ENCODE measurements around the gene LIMCH1.
"Not testable (repeated sequence)": the region's sequence is repeated elsewhere in the genome, so short reads cannot be mapped to it uniquely, and the experiment has no call there.

LIMCH1 gene

GRCh38 chr4:41686893-41687292, 148.9 kb downstream of the LIMCH1 start:
- DNase-seq (ENCODE audit: low spot score): no peak

- DNase-seq (ENCODE audit: low spot score): no peak
Measured at GRCh38 chr4:41687971-41688370, 150.0 kb downstream of the LIMCH1 start.

DNA sequence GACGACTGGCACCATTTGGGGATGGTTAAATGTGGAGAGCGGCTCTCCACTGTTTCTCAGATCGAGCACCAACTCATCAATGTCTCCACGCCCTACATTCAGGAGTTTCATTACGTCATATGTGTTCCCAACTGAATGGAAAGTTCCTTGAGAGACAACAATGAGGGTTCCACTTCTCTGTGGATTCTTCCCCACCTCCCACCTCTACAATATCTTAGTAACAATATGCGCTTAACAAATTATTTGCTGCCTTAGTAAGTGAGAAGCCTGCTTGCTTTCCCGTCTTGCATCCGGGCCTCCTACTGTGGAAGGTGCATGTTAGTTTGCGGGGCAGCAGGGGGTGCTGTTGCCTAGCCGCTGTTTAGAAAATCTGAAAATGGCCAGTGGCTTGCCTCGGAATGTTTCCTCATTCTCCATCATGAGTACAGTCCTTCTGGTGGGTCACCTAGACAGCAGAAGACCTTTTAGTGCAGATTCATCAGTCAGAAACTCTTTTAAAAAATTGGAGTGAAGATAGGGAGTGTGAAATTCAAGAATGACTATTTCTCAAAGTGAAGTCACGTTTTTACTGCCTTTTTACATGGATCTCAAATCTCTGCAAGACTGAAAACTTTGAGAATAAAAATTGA, 154.9 kb downstream of the LIMCH1 start:
- peak; percentile 66 for DNase-seq (ENCODE audit: low spot score)

DNA sequence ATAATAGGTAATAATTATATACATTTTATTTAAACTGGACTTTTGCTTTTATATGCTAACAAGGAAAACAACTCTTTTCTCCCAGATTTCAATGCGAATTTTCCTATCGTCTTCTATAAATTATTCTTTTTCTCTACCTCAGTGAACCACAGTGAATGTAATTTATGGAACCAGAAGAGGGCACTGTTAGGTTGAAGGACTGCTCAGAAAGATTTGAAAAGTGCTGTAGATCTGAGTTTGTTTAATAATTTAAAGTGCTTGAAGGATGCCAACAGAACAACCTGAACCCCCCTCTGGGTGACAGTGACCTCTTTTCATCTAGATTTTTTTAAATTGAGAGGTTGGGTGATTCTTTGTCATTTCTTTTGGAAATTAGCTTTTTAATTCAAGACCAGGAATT, 155.7 kb downstream of the LIMCH1 start:
- DNase-seq (ENCODE audit: low spot score): peak; percentile 71

GRCh38 chr4:41696131-41696530, 158.2 kb downstream of the LIMCH1 start:
- DNase-seq (ENCODE audit: low spot score): no peak

- no peak for DNase-seq (ENCODE audit: low spot score)
Measured at GRCh38 chr4:41696763-41697162, 158.8 kb downstream of the LIMCH1 start.

DNA sequence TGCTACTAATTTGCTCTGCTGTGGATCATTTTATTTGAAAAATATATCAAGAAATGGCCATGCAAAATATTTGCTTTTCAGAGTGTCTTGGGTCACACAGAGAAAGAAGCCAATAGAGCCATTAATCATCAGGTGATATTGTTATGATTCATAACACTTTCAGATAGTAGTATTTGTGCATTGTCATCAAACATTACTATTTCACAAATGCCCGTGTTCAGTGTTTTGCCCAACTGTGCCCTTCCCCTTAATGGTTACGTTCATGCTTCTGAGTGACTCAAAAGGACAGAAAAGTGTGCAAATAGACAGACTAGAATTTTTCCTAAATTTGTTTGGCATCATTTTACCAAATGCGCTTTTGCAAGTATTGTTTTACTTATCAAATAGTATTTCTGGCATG, 164.0 kb downstream of the LIMCH1 start:
- DNase-seq (ENCODE audit: low spot score): peak; percentile 14

DNA sequence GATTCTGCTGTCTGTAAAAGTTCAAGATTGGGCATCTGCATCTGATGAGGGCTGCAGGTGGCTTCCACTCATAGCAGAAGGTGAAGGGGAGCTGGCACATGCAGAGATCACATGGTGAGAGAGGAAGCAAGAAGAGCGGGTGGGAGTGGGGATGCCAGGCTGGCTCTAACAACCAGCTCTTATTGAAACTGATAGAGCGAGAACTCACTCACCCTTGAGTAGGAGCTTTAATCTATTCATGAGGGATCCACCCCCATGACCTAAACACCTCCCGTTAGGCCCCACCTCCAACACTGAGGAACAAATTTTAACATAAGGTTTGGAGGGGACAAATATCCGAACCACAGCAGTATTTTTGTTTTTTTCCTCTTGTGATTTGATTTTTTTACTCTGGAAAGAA, 164.8 kb downstream of the LIMCH1 start:
- DNase-seq (ENCODE audit: low spot score): no peak

GRCh38 chr4:41703785-41704184, 165.8 kb downstream of the LIMCH1 start:
- DNase-seq (ENCODE audit: low spot score): no peak

GRCh38 chr4:41709844-41710481, 172.0 kb downstream of the LIMCH1 start:
- DNase-seq (ENCODE audit: low spot score): peak; percentile 26

- not testable (repeated sequence) for DNase-seq (ENCODE audit: low spot score)
Measured at GRCh38 chr4:41711654-41712053, 173.7 kb downstream of the LIMCH1 start.

DNA sequence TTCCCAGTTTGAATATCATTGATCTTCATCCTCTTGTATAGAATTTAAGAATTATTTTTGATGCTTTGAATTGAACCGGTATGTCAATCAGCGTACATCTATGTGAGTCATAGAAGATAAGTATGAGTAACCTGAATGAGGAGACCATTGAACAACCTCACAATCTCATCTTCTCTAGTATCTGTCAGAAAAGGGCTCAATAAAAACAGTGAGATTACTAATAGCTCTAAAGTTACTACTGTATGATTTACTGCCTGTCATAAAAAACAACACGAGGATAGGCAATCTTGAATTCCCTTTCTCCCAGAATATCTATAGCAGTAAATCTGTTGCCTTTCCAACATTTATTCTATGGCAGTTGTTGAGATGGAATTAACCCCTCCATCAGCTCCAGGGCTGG, 174.5 kb downstream of the LIMCH1 start:
- DNase-seq (ENCODE audit: low spot score): no peak

DNA sequence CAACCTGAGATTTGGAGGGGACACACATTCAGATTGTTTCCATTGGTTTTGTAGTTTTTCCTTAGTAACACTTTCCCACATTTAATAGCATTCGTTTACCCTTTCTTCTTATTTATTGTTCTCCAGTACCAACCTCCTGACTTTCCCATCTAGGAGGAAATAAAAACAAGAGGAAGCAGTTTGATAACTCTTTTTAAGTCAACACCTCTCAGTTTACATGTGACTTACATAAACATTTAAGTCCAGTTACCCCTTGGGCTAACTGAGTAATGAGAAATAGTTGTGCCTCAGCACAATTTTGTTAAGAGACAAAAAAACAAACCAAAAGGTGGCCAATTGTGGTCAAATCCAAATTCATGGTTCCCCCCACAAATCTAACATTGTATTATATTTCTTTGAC, 175.8 kb downstream of the LIMCH1 start:
- DNase-seq (ENCODE audit: low spot score): no peak

DNA sequence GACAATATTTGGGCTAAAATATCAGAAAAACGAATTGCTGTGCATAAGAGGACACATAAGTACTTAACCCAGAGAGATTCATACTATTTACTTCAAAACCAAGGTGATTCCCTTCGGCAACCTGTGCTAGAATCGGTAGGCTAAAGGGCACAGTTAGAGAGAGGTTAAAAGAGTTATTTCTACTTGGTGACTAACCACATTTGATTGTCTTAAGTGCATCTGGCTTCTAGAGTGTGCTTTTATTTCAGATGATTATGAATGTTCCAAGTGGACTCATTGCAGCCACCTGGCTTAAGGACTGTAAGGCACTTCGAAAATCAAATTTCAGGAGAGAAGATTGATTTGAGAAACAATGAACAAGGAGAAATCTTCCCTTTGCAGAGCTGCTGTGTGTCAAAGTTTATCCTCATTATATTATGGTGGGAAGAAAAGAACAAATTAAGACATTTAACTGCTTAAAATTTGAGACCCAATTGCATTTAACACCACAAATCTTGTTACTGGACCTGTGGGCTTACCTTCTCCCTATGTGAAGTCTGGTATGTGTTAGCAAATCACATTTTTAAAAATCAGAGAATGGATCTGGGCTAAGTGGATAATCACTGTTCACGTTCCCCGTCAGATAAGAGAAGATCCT, 176.5 kb downstream of the LIMCH1 start:
- no peak for DNase-seq (ENCODE audit: low spot score)

GRCh38 chr4:41715155-41715554, 177.2 kb downstream of the LIMCH1 start:
- no peak for DNase-seq (ENCODE audit: low spot score)

- DNase-seq (ENCODE audit: low spot score): peak; percentile 5
Measured at GRCh38 chr4:41718907-41719306, 180.9 kb downstream of the LIMCH1 start.

DNA sequence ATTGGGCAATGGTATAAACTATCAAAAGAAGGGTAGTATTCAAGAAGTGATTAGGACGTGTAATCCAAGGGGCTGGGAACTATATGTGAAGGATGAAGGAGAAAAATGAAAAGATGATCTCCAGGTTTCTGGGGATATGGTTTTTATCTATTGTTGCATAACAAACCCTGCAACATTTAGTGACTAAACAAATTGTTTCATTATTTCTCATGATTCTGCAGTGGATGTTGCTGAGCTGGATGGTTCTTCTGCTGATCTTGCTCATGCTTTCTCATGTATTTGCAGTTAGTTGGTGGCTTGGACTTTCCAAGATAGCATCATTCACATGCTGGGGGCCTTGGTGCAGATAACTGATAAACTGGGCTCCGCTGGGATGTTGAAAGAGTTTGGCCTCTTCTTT, 181.5 kb downstream of the LIMCH1 start:
- no peak for DNase-seq (ENCODE audit: low spot score)

GRCh38 chr4:41722181-41722580, 184.2 kb downstream of the LIMCH1 start:
- DNase-seq (ENCODE audit: low spot score): no peak

GRCh38 chr4:41723286-41723685, 185.3 kb downstream of the LIMCH1 start:
- DNase-seq (ENCODE audit: low spot score): no peak

DNA sequence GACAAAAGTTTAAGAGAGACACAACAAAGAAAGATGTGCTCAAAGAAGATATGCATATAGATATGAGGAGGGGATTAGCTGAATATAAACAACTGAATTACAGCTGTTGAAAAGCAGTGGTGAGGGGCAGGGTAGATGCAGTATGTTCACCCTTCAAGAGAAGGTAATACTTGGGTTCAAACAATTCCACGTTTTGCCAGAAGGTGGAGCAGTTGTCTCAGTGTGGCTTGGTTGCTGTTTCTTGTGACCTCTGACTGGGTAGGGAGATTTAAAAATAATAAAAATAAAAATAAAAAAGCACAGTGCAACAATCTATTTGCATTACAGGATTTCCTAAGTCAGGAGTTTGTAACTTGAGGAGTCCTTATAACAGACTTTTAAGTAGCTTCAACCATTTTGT, 187.3 kb downstream of the LIMCH1 start:
- no peak for DNase-seq (ENCODE audit: low spot score)

DNA sequence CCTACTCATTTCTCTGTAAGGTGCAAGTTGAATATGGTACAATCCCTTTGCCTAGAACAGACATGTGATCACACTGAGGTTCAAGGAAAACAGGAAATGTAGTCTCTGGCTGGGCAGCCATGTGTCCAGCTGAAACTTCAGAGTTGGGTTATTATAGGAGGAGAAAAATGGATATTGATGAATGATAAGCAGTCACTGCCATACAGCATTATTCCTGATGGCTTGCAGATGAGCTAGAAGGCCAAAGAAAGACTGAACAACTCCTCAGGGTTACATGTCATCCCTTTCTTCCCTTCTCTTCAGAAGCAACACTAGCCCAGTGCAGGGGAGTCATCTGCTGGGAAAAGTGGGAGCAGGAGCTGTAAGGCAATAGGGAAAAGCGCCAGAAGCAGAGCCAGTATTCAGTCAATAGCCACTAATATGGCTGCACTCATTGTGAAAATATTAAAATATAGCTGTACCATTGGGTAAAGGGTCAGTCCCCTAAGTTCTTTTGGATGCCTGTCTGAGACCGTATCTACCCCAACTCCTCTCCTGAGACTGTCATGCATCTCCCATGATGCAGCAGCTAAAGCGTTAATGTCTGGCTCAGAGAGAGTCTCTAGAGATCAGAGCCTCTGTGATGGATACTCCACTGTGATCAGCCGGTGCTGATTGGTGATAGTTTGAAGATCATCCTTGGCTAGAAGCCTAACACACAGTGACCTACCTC, 190.1 kb downstream of the LIMCH1 start:
- no peak for DNase-seq (ENCODE audit: low spot score)

DNA sequence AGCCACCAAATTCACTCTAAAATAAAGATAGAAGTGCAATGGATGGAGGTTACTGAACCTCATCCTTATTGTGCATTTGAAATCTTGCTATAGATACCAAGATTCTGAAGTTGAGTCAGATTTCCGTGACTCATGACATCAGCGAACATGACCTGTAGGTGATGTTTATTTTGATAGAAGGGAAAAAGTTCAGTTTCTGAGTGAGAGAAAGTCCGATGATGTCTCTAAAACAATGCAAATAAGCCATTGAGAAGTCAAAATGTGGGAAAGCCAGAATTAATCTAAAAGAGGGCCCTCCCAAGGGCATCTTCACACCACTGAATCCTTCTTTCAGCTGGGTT, 190.6 kb downstream of the LIMCH1 start:
- DNase-seq (ENCODE audit: low spot score): peak; percentile 25

- no peak for DNase-seq (ENCODE audit: low spot score)
Measured at GRCh38 chr4:41731569-41732126, 193.7 kb downstream of the LIMCH1 start.

All from RKO (cell line).